Endothelial cell of umbilical vein (primary cell): ENCODE data around the gene EFTUD2. TPM values are rescaled to one million over a fixed set of nuclear protein-coding genes. Genes with fewer than 3 reads are reported as not detected.

Experiments used
- BruUV-seq: library from RNA; stranded (reverse); fragments of 400-500 nt; replicated peaks from 2 replicates; lab custom pipeline; 2021; lab: Mats Ljungman, UMichigan
- CTCF ChIA-PET: fragments of 300-600, 350-600 bp; sonication (Branson Sonifier 250); formaldehyde crosslinking; loops from one replicate; lab custom pipeline; 2021; ENCODE audit warnings: antibody characterized with exemption, inconsistent platforms; lab: Charles Lee
- POLR2A ChIA-PET: fragments of 300-600, 350-600 bp; sonication (Branson Sonifier 250); formaldehyde crosslinking; loops from one replicate; lab custom pipeline; 2021; ENCODE audit warnings: antibody characterized with exemption, inconsistent platforms; lab: Charles Lee
- DNase-seq: peaks from one replicate; pipeline ENCODE4 v3.0.0-alpha.2; 2011; ENCODE audit warnings: low read depth, low spot score
- FAIRE-seq: peaks from 2 replicates; lab custom pipeline; 2011; peaks lifted over from hg19 to GRCh38; lab: Jason Lieb, UNC
- H2AFZ ChIP-seq: 2 replicates; pipeline ENCODE4 v1.6.0; 2012; ENCODE audit warnings: low read depth, low read length, control low read depth, inconsistent platforms
- H3K27ac ChIP-seq: 2 replicates; pipeline ENCODE4 v1.5.1; 2011; ENCODE audit warnings: low read depth, mild to moderate bottlenecking, control low read depth, low read length, moderate library complexity; ENCODE audit not compliant: insufficient read depth
- H3K27me3 ChIP-seq, 2 experiments: 2 replicates each; pipeline versions ENCODE4 v1.6.0 to v1.6.1; 2011; ENCODE audit warnings: low read length in 2 of 2, mixed read lengths in 1 of 2; ENCODE audit not compliant: control insufficient read depth in 2 of 2, insufficient read depth in 2 of 2
- H3K36me3 ChIP-seq, 2 experiments: 2 replicates in 1 of 2; 3 replicates in 1 of 2; pipeline ENCODE4 v1.5.1; 2011; ENCODE audit warnings: low read length in 2 of 2, mild to moderate bottlenecking in 1 of 2, moderate library complexity in 1 of 2; ENCODE audit not compliant: control insufficient read depth in 2 of 2, insufficient read depth in 2 of 2; ENCODE audit errors: extremely low read depth in 1 of 2
- H3K4me1 ChIP-seq: 3 replicates; pipeline ENCODE4 v1.5.1; 2011; ENCODE audit warnings: mild to moderate bottlenecking, low read length; ENCODE audit not compliant: control insufficient read depth, insufficient read depth; ENCODE audit errors: extremely low read depth
- H3K4me2 ChIP-seq: 2 replicates; pipeline ENCODE4 v1.6.1; 2011; ENCODE audit warnings: low read length, control low read depth, mixed read lengths; ENCODE audit not compliant: insufficient read depth
- H3K4me3 ChIP-seq, 3 experiments: fragments of 200-600 bp in 1 of 3; sonication (generic), shearing (Covaris generic) in 1 of 3; replicated peaks in 1 of 3; 2 replicates each; pipeline ENCODE4 v1.5.1; 2011 to 2016; ENCODE audit warnings: control low read depth in 3 of 3, low read length in 3 of 3, mild to moderate bottlenecking in 2 of 3, inconsistent platforms in 1 of 3, low read depth in 1 of 3, moderate library complexity in 1 of 3; ENCODE audit not compliant: insufficient read depth in 1 of 3
- H3K79me2 ChIP-seq: 2 replicates; pipeline ENCODE4 v1.6.0; 2012; ENCODE audit warnings: low read length, inconsistent platforms; ENCODE audit not compliant: control insufficient read depth, insufficient read depth
- H3K9ac ChIP-seq: replicated peaks from 2 replicates; pipeline ENCODE3; 2011; ENCODE audit warnings: low read length, control low read depth; ENCODE audit not compliant: insufficient read depth; ENCODE audit errors: extremely low read depth
- H3K9me1 ChIP-seq: replicated peaks from 3 replicates; pipeline ENCODE4 v1.6.0; 2011; ENCODE audit warnings: mild to moderate bottlenecking, low read length; ENCODE audit not compliant: control insufficient read depth, insufficient read depth; ENCODE audit errors: extremely low read depth
- H3K9me3 ChIP-seq: replicated peaks from 2 replicates; pipeline ENCODE4 v1.5.1; 2012; ENCODE audit warnings: low read length, inconsistent platforms; ENCODE audit not compliant: control insufficient read depth, insufficient read depth
- H4K20me1 ChIP-seq: replicated peaks from 2 replicates; pipeline ENCODE3; 2011; ENCODE audit warnings: mild to moderate bottlenecking, low read length; ENCODE audit not compliant: control insufficient read depth, insufficient read depth; ENCODE audit errors: extremely low read depth
- CTCF ChIP-seq, 2 donors: IDR thresholded peaks; 1 replicate in 1 of 2; 2 replicates in 1 of 2; pipeline ENCODE4 v1.5.1; 2011; ENCODE audit warnings: low read length in 2 of 2, mild to moderate bottlenecking in 2 of 2, moderate library complexity in 2 of 2, control low read depth in 1 of 2, inconsistent platforms in 1 of 2, low read depth in 1 of 2; ENCODE audit not compliant: insufficient read depth in 1 of 2; ENCODE audit errors: extremely low read depth in 1 of 2
- EZH2 ChIP-seq: IDR thresholded peaks from 2 replicates; pipeline ENCODE4 v1.6.1; 2012; ENCODE audit warnings: borderline replicate concordance, low read depth, mild to moderate bottlenecking, moderate library complexity, low read length, inconsistent platforms; ENCODE audit not compliant: severe bottlenecking
- FOS ChIP-seq: IDR thresholded peaks from 2 replicates; pipeline ENCODE4 v1.6.1; 2011; ENCODE audit warnings: mild to moderate bottlenecking, low read length, moderate library complexity, borderline replicate concordance; ENCODE audit not compliant: insufficient read depth
- GATA2 ChIP-seq: IDR thresholded peaks from 2 replicates; pipeline ENCODE4 v1.7.0; 2011; ENCODE audit warnings: low read depth, mild to moderate bottlenecking, moderate library complexity, mixed read lengths, low read length; ENCODE audit not compliant: insufficient read length, insufficient read depth
- JUN ChIP-seq: IDR thresholded peaks from 2 replicates; pipeline ENCODE4 v1.6.1; 2011; ENCODE audit warnings: borderline replicate concordance, low read depth; ENCODE audit not compliant: insufficient read length, insufficient read depth
- MAX ChIP-seq: IDR thresholded peaks from 2 replicates; pipeline ENCODE4 v1.6.1; 2011; ENCODE audit not compliant: insufficient read depth, insufficient read length
- MYC ChIP-seq: IDR thresholded peaks from one replicate; pipeline ENCODE4 v1.6.1; 2011; ENCODE audit warnings: mild to moderate bottlenecking, low read depth, low read length
- POLR2A ChIP-seq: IDR thresholded peaks from 2 replicates; pipeline ENCODE4 v1.6.1; 2012; ENCODE audit warnings: low read depth, mild to moderate bottlenecking, control low read depth, low read length
- POLR2AphosphoS5 ChIP-seq: IDR thresholded peaks from 2 replicates; pipeline ENCODE4 v1.6.1; 2012; ENCODE audit warnings: low read depth, mild to moderate bottlenecking, control low read depth, low read length, moderate library complexity; ENCODE audit not compliant: insufficient read depth
- dilution Hi-C: fragments of 300-500 bp; cut with MboI; formaldehyde crosslinking; loops from one replicate; pipeline ENCODE4 v1.15.0; 2019; ENCODE audit warnings: low sequenced_read_pairs; ENCODE audit not compliant: extremely low pct_ligation_motif_present
- intact Hi-C: fragments of 100-400 bp; cut with micrococcal nuclease; formaldehyde crosslinking; loops from one replicate; pipeline ENCODE4 v1.10.0; 2022
- polyA plus RNA-seq, 4 experiments: library from polyadenylated mRNA; depleted of rRNA in 3 of 4; stranded (reverse) in 3 of 4; unstranded in 1 of 4; fragments of >200 nt; gene quantifications; 2 replicates each; pipeline versions ENCODE4 v1.2.1 to v1.2.3, GENCODE V29; 2011 to 2012; ENCODE audit warnings: missing spikeins in 1 of 4
- total RNA-seq: library from RNA; stranded (reverse); gene quantifications from 2 replicates; pipeline ENCODE4 v1.2.3, GENCODE V29; 2021

The EFTUD2 gene
- total and polyA plus RNA-seq, 2 donors (not counting 3 experiments of a cell fraction or from before 2014, with no cell fraction given) = 125 to 170 TPM

GRCh38 chr17:44934745-44935105 lies 35.5 kb upstream of the EFTUD2 start:
- no TSS peak for BruUV-seq
- H3K4me3 ChIP-seq = no peak overlapping the region
- no peak overlapping the region for H3K4me2 ChIP-seq
- dilution Hi-C loops = no loop called here
- H3K9me3 ChIP-seq = no peaks in the 10 kb centered on the region
- H2AFZ ChIP-seq = no peak overlapping the region
- intact Hi-C loops = no loop called here
- H3K4me1 ChIP-seq = no peaks in the 10 kb centered on the region
- CTCF ChIA-PET = interaction anchor here (1.2 kb wide), 1 partner anchor 14 kb away, joined by 6 read pairs; no protein-coding TSS in a partner anchor
- no peak for TF ChIP-seq FOS
- TF ChIP-seq POLR2AphosphoS5 = no peak
- TF ChIP-seq GATA2 = no peak
- TF ChIP-seq EZH2 = no peak
- TF ChIP-seq POLR2A = no peak
- TF ChIP-seq JUN = no peak
- no peak for TF ChIP-seq MAX
- TF ChIP-seq MYC = no peak
- no peak for TF ChIP-seq CTCF (IDR thresholded peaks at IDR 0.05; ENCODE audit: extremely low read depth in 1 of 2, insufficient read depth in 1 of 2, low read depth in 1 of 2, low read length in 2 of 2)
- no peak for DNase-seq
- H3K9me1 ChIP-seq = no peaks in the 10 kb centered on the region
- H4K20me1 ChIP-seq = no peaks in the 10 kb centered on the region
- POLR2A ChIA-PET = no interaction called here
- H3K79me2 ChIP-seq = peaks cover 29% of the 10 kb centered on the region
- H3K27ac ChIP-seq = no peak overlapping the region
- H3K27me3 ChIP-seq = no peaks in the 10 kb centered on the region
- no peak overlapping the region for H3K9ac ChIP-seq
- no peak for FAIRE-seq
- H3K36me3 ChIP-seq = peaks cover 6 to 8% of the 10 kb centered on the region in 2 experiments
